ENCODE measurements around the gene SORBS1. TPM values are rescaled to one million over a fixed set of nuclear protein-coding genes. Genes with fewer than 3 reads are reported as not detected.

Gene SORBS1
- total and polyA plus RNA-seq, 2 of the 13 experiments (the other 11 are each of a cell fraction or from before 2014, with no cell fraction given): 16.8 to 39.8 TPM

- TF ChIP-seq SIX4 (CRISPR knock-in tag; IDR thresholded peaks at IDR 0.05): no peak
- no peak for TF ChIP-seq BORCS8-MEF2B (CRISPR knock-in tag; IDR thresholded peaks at IDR 0.05)
- TF ChIP-seq ZFY (CRISPR knock-in tag; IDR thresholded peaks at IDR 0.05): no peak
- TF ChIP-seq ZNF607 (CRISPR knock-in tag; IDR thresholded peaks at IDR 0.05; ENCODE audit: borderline replicate concordance): no peak
- no peak for TF ChIP-seq ZBTB20 (CRISPR knock-in tag; IDR thresholded peaks at IDR 0.05; ENCODE audit: borderline replicate concordance, low read depth)
- no peak for TF ChIP-seq THYN1 (CRISPR knock-in tag; IDR thresholded peaks at IDR 0.05; ENCODE audit: borderline replicate concordance, low read depth)
- no peak for TF ChIP-seq ZNF230 (CRISPR knock-in tag; IDR thresholded peaks at IDR 0.05)
- no peak for TF ChIP-seq MAFG (CRISPR knock-in tag; IDR thresholded peaks at IDR 0.05)
- no peak for TF ChIP-seq CENPBD1 (CRISPR knock-in tag; IDR thresholded peaks at IDR 0.05; ENCODE audit: borderline replicate concordance, low read depth)
- TF ChIP-seq SAFB2 (CRISPR knock-in tag; IDR thresholded peaks at IDR 0.05; ENCODE audit: borderline replicate concordance, low read depth): no peak
- no peak for TF ChIP-seq ZBTB46 (CRISPR knock-in tag; IDR thresholded peaks at IDR 0.05; ENCODE audit: borderline replicate concordance)
- TF ChIP-seq NFIC (IDR thresholded peaks at IDR 0.05; ENCODE audit: low read length): no peak
- no peak for TF ChIP-seq ISX (CRISPR knock-in tag; conservative IDR thresholded peaks at IDR 0.05)
- no peak for TF ChIP-seq ZNF441 (CRISPR knock-in tag; IDR thresholded peaks at IDR 0.05; ENCODE audit: borderline replicate concordance)
- no peak for TF ChIP-seq NFATC3 (CRISPR knock-in tag; IDR thresholded peaks at IDR 0.05)
- TF ChIP-seq DDIT3 (CRISPR knock-in tag; IDR thresholded peaks at IDR 0.05): no peak
- TF ChIP-seq ZNF841 (CRISPR knock-in tag; IDR thresholded peaks at IDR 0.05; ENCODE audit: borderline replicate concordance): no peak
- no peak for TF ChIP-seq ZNF784 (CRISPR knock-in tag; IDR thresholded peaks at IDR 0.05; ENCODE audit: borderline replicate concordance)
- no peak for TF ChIP-seq AHR (CRISPR knock-in tag; IDR thresholded peaks at IDR 0.05)
- TF ChIP-seq KLF13 (CRISPR knock-in tag; IDR thresholded peaks at IDR 0.05): no peak
- ChIA-PET CTCF (ENCODE audit: low intra/inter-chr PET ratio, low total read pairs) (no interaction called here), POLR2A (interaction anchor here (1.0 to 1.1 kb wide), 2 partner anchors 8 to 26 kb away, joined by 3 to 4 read pairs; no protein-coding TSS in a partner anchor)
- peaks cover 7% of the 10 kb centered on the region; the same call in 1 of the 2 replicates for H4K20me1 ChIP-seq (ENCODE audit: insufficient read depth, low read length)
- no peak overlapping the region for H3K27ac ChIP-seq (ENCODE audit: extremely low read length, insufficient read depth, low read length)
- H3K79me2 ChIP-seq (ENCODE audit: insufficient read depth, low read length): peaks cover 88% of the 10 kb centered on the region
- FAIRE-seq (no peak), ATAC-seq (no peak), DNase-seq (ENCODE audit: low spot score) (no peak)
- peak overlapping the region; percentile 82 for H3K4me2 ChIP-seq (ENCODE audit: low read depth, low read length)
- H3K4me3 ChIP-seq (replicated peaks in 1 of 3; ENCODE audit: insufficient read depth in 1 of 3, low read depth in 2 of 3, low read length in 3 of 3): no peak overlapping the region
- no TSS peak for BruUV-seq (replicated peaks)
- H3K27me3 ChIP-seq (ENCODE audit: control insufficient read depth in 1 of 2, insufficient read depth in 2 of 2, low read length in 2 of 2): no peaks in the 10 kb centered on the region
- 77% methylated on average over 1 of the region's 1 CpG for WGBS (ENCODE audit: low lambda C conversion rate)
- in situ Hi-C loops (cut with HindIII; ENCODE audit: extremely low pct_ligation_motif_present, low pct_unique_long_range_greater_than_20kb) (loop anchor here (5.0 kb wide), 1 partner anchor 76 kb away; no protein-coding TSS in a partner anchor), intact Hi-C loops (cut with micrococcal nuclease; ENCODE audit: unreplicated experiment) (loop anchor here (5.0 kb wide), 1 partner anchor 46 kb away; no protein-coding TSS in a partner anchor)
- peaks cover 83% of the 10 kb centered on the region for H3K4me1 ChIP-seq (ENCODE audit: insufficient read depth, low read length)
- H3K9ac ChIP-seq (ENCODE audit: insufficient read depth, low read depth, low read length): no peak overlapping the region
- H3K36me3 ChIP-seq (replicated peaks in 1 of 2; ENCODE audit: control insufficient read depth in 1 of 2, insufficient read depth in 2 of 2, low read length in 2 of 2): peaks cover 2 to 7% of the 10 kb centered on the region in 2 experiments; a peak in 2 of 5 replicates
- H3K9me3 ChIP-seq (ENCODE audit: low read length): no peaks in the 10 kb centered on the region
- no peak overlapping the region for H2AFZ ChIP-seq (ENCODE audit: low read length)
These were observed 274.5 kb downstream of the SORBS1 start for GRCh38 chr10:95286707-95287106.
